Cortex of kidney (tissue), 1 donor: Measurements from ENCODE around the gene FILIP1L.
"Not testable (repeated sequence)": the region's sequence is repeated elsewhere in the genome, so short reads cannot be mapped to it uniquely, and the experiment has no call there.

Source experiments
- DNase-seq: peaks from one replicate; lab custom pipeline; 2025; lab: John Stamatoyannopoulos, UW

FILIP1L gene

GRCh38 chr3:100073714-100074307 is 40.5 kb downstream of the FILIP1L start:
- no peak for DNase-seq

GRCh38 chr3:100073049-100073713 is 41.1 kb downstream of the FILIP1L start:
- no peak for DNase-seq

GRCh38 chr3:100072326-100073048 is 41.8 kb downstream of the FILIP1L start:
- no peak for DNase-seq

- DNase-seq, result no peak
Measured at GRCh38 chr3:100069472-100069871, 44.8 kb downstream of the FILIP1L start.

- DNase-seq, result no peak
Measured at GRCh38 chr3:100068826-100069225, 45.5 kb downstream of the FILIP1L start.

GRCh38 chr3:100067589-100067988 is 46.7 kb downstream of the FILIP1L start:
- DNase-seq, result no peak

GRCh38 chr3:100063929-100064461 is 50.3 kb downstream of the FILIP1L start:
- DNase-seq, result no peak

GRCh38 chr3:100062665-100063064 is 51.6 kb downstream of the FILIP1L start:
- no peak for DNase-seq

GRCh38 chr3:100060685-100061484 is 53.4 kb downstream of the FILIP1L start:
- DNase-seq, result no peak

GRCh38 chr3:100059472-100059871 is 54.8 kb downstream of the FILIP1L start:
- DNase-seq, result no peak

GRCh38 chr3:100057716-100058575 is 56.4 kb downstream of the FILIP1L start:
- DNase-seq, result no peak

GRCh38 chr3:100053951-100054620 is 60.2 kb downstream of the FILIP1L start:
- DNase-seq, result no peak

- DNase-seq, result not testable (repeated sequence)
Measured at GRCh38 chr3:100051513-100051912, 62.8 kb downstream of the FILIP1L start.

- no peak for DNase-seq
Measured at GRCh38 chr3:100048248-100048647, 66.1 kb downstream of the FILIP1L start.

GRCh38 chr3:100047455-100048141 is 66.7 kb downstream of the FILIP1L start:
- no peak for DNase-seq

- no peak for DNase-seq
Measured at GRCh38 chr3:100046986-100047385, 67.3 kb downstream of the FILIP1L start.

- DNase-seq, result no peak
Measured at GRCh38 chr3:100045696-100046095, 68.6 kb downstream of the FILIP1L start.

- no peak for DNase-seq
Measured at GRCh38 chr3:100044369-100044768, 69.9 kb downstream of the FILIP1L start.

GRCh38 chr3:100043271-100043670 is 71.0 kb downstream of the FILIP1L start:
- no peak for DNase-seq
